Activated CD8-positive, alpha-beta memory T cell treated with anti-CD3 and anti-CD28 coated beads, Interleukin-2, amount 50 U/mL, for 24 hours (primary cell): ENCODE results near the gene NXNL1.

Source experiments
- DNase-seq: peaks from one replicate; pipeline ENCODE4 v3.0.0-alpha.2; 2020; ENCODE audit errors: extremely low read depth

Gene NXNL1

DNA sequence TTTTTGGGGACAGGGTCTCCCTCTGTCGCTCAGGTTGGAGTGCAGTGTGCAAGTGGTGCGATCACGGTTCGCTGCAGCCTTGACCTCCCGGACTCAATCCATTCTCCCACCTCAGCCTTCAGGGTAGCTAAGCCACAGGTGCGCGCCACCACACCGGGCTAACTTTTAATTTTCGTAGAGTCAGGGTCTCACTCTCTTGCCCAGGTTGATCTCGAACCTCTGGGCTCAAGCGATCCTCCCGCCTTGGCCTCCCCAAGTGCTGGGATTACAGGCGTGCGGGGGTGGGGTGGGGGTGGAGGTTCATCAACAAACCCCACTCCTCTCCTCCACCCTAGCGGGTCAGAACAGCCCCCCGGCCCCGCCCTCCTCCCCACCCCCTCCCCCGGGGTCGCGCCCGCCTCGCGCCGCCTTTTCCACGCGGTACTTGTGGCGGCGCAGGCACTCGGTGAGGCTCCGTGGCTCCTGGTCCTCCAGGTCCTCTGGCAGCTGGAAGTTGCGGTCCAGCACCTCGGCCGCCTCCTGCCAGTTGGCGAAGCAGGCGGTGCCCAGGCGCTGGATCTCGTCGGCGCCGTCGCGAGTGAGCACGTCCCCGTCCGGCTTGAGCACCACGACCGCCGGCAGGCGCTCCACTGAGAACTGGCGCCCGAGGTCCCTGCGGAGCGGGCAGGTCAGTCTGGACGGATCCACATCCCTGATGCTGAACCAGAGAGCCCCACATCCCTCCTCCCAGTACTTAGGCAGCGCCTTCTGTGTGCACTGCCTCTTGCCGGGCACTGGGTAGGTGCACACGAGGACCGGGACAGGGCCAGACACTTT is 5.2 kb downstream of the NXNL1 start:
- DNase-seq, result no peak

DNA sequence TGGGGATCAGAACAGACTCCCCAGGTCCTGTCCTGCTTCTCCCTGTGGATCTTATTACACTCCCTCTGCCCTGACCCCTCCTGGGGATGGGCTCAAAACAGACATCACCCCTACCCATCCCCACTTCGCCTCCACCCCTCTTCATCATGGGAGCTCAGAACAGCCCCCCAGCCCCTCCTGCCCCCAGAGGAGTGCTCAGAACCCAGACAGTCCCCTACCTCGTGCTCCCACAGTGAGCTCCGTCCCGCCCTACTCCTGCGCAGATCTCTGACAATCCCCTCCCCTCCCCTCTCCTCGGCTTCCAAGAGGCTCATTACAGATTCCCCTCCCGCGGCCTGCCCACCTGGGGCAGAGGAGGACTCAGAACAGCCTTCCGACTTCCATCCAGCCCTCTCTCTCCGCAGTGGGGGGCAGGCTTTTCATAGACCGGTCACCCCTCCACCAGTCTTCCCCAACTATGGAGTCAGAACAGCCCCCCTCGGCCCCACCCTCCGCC is 6.1 kb downstream of the NXNL1 start:
- no peak for DNase-seq

DNA sequence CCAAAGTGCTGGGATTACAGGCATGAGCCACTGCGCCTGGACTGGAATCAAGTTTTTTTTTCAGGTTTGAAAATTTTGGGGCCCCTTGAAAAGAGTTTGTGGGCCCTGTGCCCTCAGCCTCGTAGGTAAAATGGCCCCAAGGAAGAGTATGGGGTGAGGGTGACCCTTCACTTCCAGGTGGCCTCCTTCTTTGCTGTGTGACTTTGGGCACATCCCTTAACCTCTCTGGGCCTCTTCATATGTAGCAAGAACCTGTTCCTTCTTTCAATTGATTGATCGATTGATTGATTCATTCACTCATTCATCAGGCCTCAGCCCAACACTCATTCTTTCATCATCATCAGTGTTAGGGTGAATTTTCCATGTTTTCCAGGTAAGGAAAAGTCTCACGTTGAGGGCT is 8.9 kb downstream of the NXNL1 start:
- DNase-seq, result no peak

DNA sequence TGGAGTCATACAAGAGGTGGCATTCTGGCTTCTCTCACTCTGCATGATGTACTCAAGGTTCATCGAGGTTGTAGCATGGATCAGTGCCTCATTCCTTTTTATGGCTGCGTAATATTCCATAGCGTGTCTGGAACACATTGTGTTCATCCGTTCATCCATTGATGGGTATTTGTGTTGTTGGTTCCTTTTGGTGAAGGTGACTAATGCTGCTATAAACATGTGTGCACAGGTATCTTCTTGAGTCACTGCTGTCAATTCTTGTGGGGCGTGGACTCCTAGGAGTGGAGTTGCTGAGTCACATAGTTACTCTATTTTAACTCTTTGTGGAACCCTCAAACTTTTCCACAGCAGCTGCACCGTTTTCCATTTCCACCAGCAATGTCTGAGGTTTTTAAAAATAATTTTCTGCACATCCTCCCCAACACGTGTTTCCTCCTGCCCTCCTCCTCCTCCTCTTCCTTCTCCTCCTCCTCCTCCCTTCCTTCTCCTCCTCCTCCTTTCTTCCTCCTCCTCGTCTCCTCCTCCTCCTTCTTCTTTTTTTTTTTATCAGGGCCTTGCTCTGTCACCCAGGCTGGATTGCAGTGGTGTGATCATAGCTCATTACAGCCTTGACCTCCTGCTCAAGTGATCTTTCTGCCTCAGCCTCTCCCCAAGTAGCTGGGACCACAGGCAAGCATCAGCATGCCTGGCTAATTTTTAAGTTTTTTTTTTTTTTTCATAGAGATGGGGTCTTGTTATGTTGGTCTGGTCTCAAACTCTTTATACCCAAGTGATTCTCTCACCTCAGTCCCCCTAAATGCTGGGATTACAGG is 10.3 kb downstream of the NXNL1 start:
- no peak for DNase-seq

DNA sequence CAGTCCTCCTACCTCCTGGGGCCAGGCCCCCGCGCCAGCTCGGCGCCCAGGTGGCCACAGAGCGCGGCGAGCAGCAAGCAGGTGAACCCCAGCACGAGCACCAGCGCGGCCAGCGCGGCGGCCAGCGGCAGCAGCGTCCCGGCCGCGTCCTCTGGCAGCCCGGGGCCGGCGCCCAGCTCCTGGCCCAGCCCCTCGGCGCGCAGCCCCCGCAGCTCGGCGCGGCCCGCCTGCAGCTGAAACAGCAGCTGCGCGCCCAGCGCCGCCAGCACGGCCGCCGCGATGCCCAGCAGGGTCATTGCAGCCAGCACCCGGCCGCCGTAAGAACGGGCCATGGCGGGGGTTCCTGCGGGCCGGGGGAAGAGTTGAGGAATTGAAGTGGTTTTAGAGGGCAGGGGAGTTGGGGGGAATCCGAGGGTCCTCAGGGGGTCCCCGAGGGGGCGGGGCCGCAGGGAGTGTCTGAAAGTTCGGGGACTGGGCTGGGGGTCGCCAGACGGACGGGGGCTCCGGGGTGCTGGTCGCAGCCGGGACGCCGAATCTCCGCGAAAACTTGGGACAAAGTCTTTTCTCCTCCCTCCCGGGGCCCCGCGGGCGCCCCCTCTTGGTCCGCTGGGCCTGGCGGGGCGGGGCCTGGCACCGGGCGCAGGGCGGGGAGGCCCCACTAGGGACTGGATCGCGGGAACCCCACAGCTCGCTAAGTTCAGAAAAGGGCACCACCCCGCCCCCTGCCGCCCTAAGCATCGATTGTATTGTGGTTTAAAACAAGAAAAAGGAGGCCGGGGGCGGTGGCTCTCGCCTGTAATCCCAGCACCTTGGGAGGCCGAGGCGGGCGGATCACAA is 12.4 kb downstream of the NXNL1 start, which contains the start of gene TMEM221:
Gene TMEM221, minus strand, starts transcription at position 538 of the 837 bp plus-strand sequence. Its CDS starts 206 bp downstream, at position 332.
- no peak for DNase-seq

DNA sequence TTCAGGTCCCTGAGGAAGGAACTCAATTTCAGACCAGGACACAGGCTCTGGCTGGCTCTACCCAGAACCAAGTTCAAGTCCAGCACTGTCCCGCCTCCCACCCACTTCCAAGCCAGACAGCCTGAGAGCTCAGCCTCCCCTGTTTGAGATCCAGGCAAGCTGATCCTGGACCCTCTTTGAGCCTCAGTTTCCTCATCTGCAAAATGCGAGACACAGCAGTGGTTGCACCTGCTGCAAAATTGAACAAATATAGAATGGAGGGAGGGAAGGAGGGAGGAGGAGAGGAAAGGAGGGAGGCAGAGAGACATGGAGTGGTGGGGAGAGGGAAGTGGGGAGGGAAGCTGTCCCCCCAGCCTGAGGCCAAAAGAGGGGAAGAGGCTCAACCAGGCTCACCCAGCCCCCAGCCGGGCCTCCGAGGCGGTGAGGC is 13.0 kb downstream of the NXNL1 start:
- DNase-seq, result no peak

DNA sequence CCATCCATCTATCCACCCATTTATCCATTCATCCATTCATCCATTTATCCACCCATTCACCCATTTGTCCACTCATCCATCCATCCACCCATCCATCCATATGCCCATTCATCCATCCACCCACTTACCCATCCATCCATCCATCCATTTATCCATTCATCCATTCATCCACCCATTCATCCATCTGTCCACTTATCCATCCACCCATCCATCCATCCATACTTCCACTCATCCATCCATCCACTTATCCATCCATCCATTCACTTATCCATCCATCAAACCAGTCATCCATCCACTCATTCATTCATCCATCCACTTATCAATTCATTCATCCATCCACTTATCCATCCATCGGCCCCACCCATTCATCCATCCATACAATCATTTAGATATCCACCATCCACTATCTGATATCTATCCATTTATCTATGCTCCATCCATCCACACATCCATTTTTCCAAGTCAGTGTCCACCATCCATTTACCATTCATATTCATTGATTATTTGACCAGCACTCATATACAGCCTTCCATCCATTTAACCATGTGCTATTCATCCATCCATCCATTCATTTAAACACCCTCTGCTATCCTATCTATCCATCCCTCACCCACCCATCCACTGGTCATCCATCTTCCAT is 15.1 kb downstream of the NXNL1 start:
- no peak for DNase-seq

DNA sequence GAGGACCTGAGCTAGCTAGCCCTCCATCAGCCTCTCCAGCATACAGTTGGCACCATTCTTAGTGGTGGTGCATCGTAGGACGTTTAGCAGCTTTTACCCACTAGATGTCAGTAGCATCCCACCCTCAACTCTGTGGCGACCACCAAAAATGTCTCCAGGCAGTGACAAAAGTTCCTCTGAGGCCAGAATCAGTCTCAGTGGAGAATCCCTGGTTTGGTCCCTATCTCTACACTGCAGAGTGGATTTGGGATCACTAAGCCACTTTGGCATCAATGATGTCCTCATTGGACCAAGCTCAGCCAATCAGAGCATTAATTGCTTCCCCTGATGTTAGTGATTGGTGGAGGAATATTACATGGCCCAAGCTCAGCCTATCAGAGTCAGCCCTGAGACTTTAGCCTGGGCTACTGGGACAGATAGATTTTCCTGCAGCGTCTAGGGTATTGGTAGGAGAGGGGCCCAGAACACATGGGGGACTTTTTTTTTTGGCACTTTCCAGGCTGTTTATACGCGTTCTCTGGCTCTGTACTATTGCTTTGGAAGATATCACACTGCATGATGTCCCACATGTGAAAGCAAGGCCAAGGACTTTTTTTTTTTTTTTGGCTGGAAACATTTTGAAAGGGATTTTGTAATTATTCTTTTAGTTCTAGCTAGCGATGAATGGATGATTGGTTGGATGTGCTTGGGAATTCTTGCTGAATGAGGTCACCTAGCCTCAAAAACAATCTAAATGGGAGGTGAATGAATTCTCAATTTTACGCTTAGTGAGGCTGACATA is 19.3 kb downstream of the NXNL1 start:
- DNase-seq, result no peak

DNA sequence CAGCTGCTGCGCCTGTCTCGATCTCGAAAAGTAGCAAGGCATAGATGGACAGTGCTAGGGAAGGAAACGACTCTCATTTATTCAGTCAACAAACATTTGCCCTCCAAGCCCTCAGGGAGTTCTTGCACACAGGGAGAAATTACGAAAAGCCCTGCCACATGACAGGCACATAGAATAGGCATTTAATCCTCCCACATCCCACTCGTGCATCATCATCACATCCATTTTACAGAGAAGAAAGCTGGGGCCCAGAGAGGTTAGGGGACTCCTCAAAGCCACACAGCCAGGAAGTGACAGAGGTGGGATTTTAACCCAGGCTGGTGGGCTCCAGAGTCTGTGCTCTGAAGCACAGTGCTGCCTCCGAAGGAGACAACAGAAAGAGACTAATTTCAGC is 23.9 kb downstream of the NXNL1 start:
- DNase-seq, result no peak

DNA sequence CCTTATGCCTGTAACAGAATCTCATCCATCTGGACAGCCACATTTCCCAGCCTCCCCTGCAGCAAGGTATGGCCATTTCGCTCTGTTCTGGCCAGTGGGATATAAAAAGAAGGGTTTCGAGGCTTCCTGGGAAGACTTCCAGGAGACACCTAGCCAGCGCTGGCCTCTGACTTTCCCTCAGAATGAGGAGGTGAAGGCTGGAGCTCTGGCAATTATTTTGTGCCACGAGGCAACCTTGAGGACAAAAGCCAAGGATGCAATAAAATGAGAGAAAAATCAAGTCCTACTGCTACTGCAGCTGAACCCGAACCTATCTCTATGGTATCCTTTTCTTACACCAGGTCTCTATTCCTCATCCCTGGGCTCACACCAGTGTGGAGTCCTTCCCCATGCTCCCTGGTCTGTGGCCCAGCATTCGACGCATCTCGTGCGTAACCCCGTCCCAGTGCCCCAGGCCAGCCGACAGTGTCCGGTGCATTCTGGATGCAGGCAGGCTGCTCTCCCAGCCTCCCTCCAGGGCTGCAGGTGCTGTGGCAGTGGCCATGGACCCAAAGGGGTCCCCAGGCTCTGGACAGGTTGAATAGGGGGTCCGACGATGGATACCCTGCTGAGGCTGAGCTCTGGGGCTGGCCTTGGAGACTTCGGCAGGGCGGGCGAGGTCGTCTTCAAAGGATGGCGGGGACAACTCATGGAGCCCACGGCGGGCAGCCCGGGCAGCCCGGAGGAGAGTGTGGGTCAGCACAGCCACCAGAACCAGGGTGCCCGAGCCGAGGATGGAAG is 24.4 kb downstream of the NXNL1 start:
- DNase-seq, result no peak

DNA sequence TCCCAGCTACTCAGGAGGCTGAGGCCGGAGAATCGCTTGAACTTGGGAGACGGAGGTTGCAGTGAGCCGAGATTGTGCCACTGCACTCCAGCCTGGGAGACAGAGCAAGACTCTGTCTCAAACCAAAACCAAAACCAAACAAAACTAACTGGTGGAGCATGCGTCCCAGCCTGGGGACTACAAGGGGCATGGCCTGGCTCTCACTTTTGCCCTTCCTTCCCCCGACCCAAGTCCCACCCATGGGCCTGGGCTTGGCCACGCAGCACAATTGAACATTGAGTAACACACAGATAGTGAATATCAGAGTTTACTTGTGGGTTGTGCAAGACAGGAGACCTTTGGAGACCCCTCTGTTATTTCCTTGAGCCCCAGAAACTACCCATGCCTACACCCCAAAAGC is 25.5 kb downstream of the NXNL1 start:
- no peak for DNase-seq

DNA sequence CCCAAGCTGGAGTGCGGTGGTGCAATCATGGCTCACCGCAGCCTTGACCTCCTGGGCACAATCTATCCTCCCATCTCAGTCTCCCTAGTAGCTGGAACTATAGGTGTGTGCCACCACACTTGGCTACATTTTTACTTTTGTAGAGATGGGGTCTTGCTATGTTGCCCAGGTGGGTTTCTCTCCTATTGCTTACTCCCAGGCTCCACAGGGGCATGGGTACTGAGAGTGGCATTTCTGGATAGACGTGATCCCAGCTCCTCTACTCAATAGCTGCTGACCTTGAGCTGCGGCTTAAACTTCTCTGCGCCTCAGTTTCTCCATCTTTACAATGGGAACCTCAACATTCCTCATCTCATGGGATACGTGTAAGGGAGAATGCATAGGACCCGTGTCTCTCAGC is 29.3 kb downstream of the NXNL1 start:
- no peak for DNase-seq

DNA sequence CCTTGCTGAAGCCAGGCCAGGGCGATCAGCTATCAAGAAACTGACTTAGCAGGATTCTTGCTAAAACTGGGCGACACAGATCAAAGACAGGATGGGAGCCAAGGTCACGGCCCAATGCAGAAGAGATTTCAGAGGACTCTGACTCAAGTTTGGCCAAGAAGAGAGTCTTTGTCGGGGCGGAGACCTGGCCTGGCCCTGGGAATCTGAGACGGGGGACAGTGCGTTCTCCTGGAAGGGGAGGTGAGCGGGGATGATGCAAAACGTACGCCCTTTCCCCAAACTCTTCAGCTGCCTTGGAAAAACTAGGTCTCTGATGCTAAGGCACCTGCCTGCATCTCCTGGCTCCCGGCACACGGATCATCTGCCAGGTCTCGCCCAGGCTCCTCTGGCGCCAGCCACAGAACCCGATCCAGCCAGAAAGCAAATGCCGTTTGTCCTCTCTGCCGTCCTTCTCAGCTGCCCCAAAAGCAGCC is 31.0 kb downstream of the NXNL1 start:
- no peak for DNase-seq

DNA sequence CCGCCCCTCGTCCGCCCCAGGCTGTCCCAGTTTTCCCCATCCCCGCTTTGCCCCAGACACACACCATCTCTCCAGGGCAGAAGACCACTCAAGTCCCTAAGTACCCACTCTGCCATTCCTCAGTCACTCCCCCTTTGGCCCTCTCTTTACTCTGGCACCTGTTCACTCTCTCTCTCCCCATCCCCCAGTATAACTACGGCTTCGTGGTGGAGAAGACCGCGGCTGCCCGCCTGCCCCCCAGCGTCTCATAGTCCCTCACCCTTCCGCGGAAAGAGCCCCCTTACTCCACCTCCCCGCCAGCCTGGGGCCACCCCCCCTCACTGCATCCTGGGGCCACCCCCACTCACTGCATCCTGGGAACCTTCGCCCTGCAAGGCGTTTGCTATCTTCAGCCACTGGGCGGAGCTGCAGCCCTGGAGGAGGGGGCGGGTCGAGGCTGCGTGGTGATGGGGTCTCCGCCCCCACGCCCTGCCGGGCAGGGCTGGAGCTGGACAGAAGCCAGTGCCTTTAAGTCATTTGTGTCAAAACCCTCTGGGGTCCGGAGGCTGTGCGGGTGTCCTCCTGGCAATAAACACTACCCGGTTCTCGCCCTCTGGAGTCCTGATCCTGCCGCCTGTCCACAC is 35.9 kb downstream of the NXNL1 start:
- DNase-seq, result no peak

DNA sequence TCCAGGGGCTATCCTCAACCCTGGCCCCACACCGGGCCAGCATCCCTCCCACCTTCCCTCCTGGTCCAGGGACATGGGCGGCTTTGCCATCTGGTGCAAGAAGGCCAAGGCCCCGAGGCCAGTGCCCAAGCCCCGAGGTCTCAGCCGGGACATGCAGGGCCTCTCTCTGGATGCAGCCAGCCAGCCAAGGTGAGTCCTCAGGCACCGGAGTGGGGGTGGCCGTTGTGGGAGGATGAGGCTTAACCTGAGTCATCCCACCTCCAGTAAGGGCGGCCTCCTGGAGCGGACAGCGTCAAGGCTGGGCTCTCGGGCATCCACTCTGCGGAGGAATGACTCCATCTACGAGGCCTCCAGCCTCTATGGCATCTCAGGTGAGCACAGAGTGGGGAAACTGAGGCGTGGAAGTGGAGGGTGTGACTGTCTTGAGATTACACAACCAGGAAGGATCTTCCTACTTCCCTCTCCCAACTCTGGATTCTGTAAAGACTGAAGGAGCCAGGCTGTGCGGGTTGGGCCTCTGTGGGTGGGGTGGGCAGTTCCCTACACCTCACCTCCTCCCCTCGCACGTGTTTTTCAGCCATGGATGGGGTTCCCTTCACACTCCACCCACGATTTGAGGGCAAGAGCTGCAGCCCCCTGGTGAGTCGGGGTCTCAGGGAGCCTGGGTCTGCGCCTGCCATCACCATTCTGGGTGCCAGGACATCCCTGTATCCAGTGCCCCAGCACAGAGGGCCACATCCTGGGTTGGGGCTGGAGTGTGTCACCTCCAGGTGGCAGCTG is 37.1 kb downstream of the NXNL1 start:
- no peak for DNase-seq

DNA sequence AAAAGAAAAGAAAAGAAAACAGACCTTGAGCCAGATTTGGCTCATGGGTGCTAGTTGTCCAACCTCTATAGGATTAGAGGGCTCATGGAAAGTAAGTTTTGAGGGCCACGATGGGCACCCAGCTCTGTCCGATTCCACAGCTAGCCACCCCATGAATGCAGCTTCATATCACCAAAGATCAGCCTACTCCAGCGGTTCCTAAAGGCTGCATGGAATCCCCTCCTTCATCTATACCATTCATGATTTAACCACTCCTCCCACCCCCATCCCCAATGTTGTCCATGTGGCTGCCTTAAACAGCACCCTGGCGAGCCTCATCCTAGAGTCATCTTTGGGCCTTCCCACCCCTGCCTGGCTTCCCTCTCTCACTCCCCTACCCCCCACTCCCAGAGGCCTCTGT is 38.8 kb downstream of the NXNL1 start:
- DNase-seq, result no peak

DNA sequence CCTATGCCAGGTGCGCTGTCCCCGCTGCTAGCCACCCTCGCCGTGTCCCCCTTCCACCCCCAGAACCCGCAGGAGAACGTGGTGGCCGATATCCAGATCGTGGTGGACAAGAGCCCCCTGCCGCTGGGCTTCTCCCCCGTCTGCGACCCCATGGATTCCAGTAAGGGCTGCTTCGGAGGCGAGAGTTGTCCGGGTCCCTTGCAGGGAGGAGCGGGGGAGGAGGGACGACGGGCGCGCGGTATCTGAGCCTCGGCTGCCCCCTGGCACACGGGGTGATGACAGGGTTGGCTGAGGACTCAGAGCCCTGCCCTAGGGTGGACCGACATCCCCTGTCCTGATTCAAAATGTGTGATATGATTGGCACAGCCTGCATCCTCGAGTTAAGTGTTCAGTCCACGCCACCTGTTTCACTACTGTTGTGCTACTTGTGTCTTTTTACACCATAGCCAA is 40.2 kb downstream of the NXNL1 start:
- DNase-seq, result no peak
